Measurements from ENCODE around the gene GLYATL2. TPM values are rescaled to one million over a fixed set of nuclear protein-coding genes. Genes with fewer than 3 reads are reported as not detected.

Gene GLYATL2
- total and polyA plus RNA-seq, 2 of the 8 experiments (the other 6 are each of a cell fraction or from before 2014, with no cell fraction given): 0.39 to 0.69 TPM

DNA sequence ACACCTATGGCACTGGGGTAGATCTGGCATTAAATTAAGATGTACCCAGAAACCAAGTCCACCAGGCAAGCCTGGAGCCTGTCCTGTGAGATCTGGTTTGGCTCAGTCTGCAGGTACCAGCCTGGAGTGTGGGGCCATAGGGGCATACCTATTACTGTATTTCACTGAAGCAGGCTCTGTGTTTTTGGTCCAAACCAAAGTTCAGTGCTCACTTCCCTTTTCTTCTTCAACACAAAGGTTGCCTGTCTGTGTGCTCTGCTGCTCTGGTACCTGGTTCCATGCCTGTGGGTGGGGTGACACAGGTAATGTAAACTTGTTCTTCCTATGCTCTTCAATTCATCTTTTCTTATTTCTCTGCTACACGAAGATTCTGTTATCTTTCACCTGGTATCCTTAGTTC lies 19.8 kb upstream of the GLYATL2 start:
- Histone ChIP-seq H3K9ac (replicated peaks in 1 of 4; ENCODE audit: extremely low read depth in 1 of 4, low read depth in 3 of 4, low read length in 3 of 4) (no peak overlapping the region), H2BK12ac (ENCODE audit: low read depth, low read length) (no peak overlapping the region), H3K9me3 (ENCODE audit: insufficient read depth in 2 of 2, low read depth in 1 of 2, low read length in 1 of 2) (peaks cover 31 to 46% of the 10 kb centered on the region in 2 experiments), H2AFZ (ENCODE audit: low read length) (no peak overlapping the region), H3K79me2 (ENCODE audit: control insufficient read depth in 1 of 2, insufficient read depth in 2 of 2, low read length in 2 of 2) (no peaks in the 10 kb centered on the region), H4K5ac (ENCODE audit: insufficient read length, low read depth, low read length) (no peak overlapping the region), H2BK20ac (ENCODE audit: low read length) (no peak overlapping the region), H4K8ac (ENCODE audit: extremely low read depth, insufficient read depth, low read length) (no peak overlapping the region), H2BK120ac (replicated peaks; ENCODE audit: low read depth, low read length) (no peak overlapping the region), H3K27ac (ENCODE audit: low read depth, low read length) (no peak overlapping the region), H2AK5ac (ENCODE audit: low read depth, low read length) (no peak overlapping the region), H3K4me3 (ENCODE audit: extremely low read depth in 1 of 4, insufficient read depth in 2 of 4, low read depth in 3 of 4, low read length in 4 of 4) (no peak overlapping the region), H3K4me2 (ENCODE audit: insufficient read depth in 1 of 2, low read depth in 2 of 2, low read length in 2 of 2) (no peak overlapping the region), H3K23ac (ENCODE audit: insufficient read length) (no peak overlapping the region), H3K4ac (replicated peaks; ENCODE audit: insufficient read length, low read depth, low read length) (no peak overlapping the region), H3K56ac (replicated peaks; ENCODE audit: insufficient read length, low read depth, low read length) (no peak overlapping the region), H3K79me1 (ENCODE audit: low read depth, low read length) (no peaks in the 10 kb centered on the region), H3K27me3 (replicated peaks in 1 of 4; ENCODE audit: control insufficient read depth in 3 of 4, extremely low read depth in 1 of 4, insufficient read depth in 3 of 4, low read length in 3 of 4) (no peaks in the 10 kb centered on the region), H3K14ac (ENCODE audit: insufficient read length) (no peak overlapping the region), H3K36me3 (ENCODE audit: control insufficient read depth in 2 of 4, insufficient read depth in 4 of 4, low read length in 3 of 4) (no peaks in the 10 kb centered on the region), H3K4me1 (replicated peaks in 1 of 4; ENCODE audit: control insufficient read depth in 3 of 4, insufficient read depth in 4 of 4, low read length in 3 of 4) (no peaks in the 10 kb centered on the region), H3K18ac (ENCODE audit: extremely low read depth, low read length) (no peak overlapping the region), H2BK5ac (ENCODE audit: low read depth, low read length) (no peak overlapping the region), H4K91ac (replicated peaks; ENCODE audit: insufficient read length, low read length) (no peak overlapping the region), H2BK15ac (ENCODE audit: low read length) (no peak overlapping the region), H3K23me2 (ENCODE audit: low read depth, low read length) (no peaks in the 10 kb centered on the region), H4K20me1 (replicated peaks in 1 of 2; ENCODE audit: control insufficient read depth in 1 of 2, insufficient read depth in 2 of 2, low read length in 2 of 2) (no peaks in the 10 kb centered on the region)
- WGBS, 2 experiments (ENCODE audit: extremely low coverage in 1 of 2, insufficient coverage in 1 of 2, insufficient read length in 1 of 2, insufficient replicate concordance in 2 of 2, low coverage in 1 of 2, low lambda C conversion rate in 2 of 2, missing lambda C conversion rate in 1 of 2): 0% methylated on average over 1 of the region's 1 CpG; no CpG with 5 or more reads in 1 of the 2 experiments
- ChIA-PET POLR2A (ENCODE audit: partially characterized antibody) (no interaction called here), CTCF (ENCODE audit: partially characterized antibody) (no interaction called here)
- DNase-seq (ENCODE audit: low read depth in 1 of 2, low spot score in 2 of 2) (no peak), FAIRE-seq (no peak)
- TF ChIP-seq SIRT6 (IDR thresholded peaks at IDR 0.05; ENCODE audit: low read length) (no peak), HDAC2 (IDR thresholded peaks at IDR 0.05; ENCODE audit: borderline replicate concordance in 1 of 2, low read depth in 2 of 2, low read length in 2 of 2) (no peak), BRCA1 (IDR thresholded peaks at IDR 0.05; ENCODE audit: low read depth, low read length) (no peak), SRF (IDR thresholded peaks at IDR 0.05; ENCODE audit: low read depth, low read length) (no peak), CBX8 (IDR thresholded peaks at IDR 0.05; ENCODE audit: borderline replicate concordance, low read depth, low read length) (no peak), TBP (IDR thresholded peaks at IDR 0.05; ENCODE audit: low read depth, low read length) (no peak), SP2 (IDR thresholded peaks at IDR 0.05; ENCODE audit: low read length) (no peak), RXRA (IDR thresholded peaks at IDR 0.05; ENCODE audit: insufficient read depth, low read depth, low read length) (no peak), EZH2 (IDR thresholded peaks at IDR 0.05; ENCODE audit: low read depth, low read length, severe bottlenecking) (no peak)
- TF ChIP-seq, protein P1, sequence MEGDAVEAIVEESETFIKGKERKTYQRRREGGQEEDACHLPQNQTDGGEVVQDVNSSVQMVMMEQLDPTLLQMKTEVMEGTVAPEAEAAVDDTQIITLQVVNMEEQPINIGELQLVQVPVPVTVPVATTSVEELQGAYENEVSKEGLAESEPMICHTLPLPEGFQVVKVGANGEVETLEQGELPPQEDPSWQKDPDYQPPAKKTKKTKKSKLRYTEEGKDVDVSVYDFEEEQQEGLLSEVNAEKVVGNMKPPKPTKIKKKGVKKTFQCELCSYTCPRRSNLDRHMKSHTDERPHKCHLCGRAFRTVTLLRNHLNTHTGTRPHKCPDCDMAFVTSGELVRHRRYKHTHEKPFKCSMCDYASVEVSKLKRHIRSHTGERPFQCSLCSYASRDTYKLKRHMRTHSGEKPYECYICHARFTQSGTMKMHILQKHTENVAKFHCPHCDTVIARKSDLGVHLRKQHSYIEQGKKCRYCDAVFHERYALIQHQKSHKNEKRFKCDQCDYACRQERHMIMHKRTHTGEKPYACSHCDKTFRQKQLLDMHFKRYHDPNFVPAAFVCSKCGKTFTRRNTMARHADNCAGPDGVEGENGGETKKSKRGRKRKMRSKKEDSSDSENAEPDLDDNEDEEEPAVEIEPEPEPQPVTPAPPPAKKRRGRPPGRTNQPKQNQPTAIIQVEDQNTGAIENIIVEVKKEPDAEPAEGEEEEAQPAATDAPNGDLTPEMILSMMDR (IDR thresholded peaks at IDR 0.05; ENCODE audit: control extremely low read depth in 1 of 3, insufficient read depth in 1 of 3, low read depth in 1 of 3, low read length in 3 of 3): no peak
- TF ChIP-seq, protein P2, sequence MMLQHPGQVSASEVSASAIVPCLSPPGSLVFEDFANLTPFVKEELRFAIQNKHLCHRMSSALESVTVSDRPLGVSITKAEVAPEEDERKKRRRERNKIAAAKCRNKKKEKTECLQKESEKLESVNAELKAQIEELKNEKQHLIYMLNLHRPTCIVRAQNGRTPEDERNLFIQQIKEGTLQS (IDR thresholded peaks at IDR 0.05; ENCODE audit: insufficient read depth, low read depth, low read length): no peak
